K562 (cell line): ENCODE results near the gene AHSG. TPM values are rescaled to one million over a fixed set of nuclear protein-coding genes. Genes with fewer than 3 reads are reported as not detected.

Source experiments
- ELF2 ChIP-seq: fragments of 250-450 bp; sonication (Bioruptor Pico); IDR thresholded peaks from 2 replicates; pipeline ENCODE4 v1.5.0; 2021; ENCODE audit warnings: mild to moderate bottlenecking
- ETV6 ChIP-seq, 3 experiments: fragments of 150-350 bp in 1 of 3; sonication (generic) in 1 of 3; formaldehyde crosslinking in 1 of 3; IDR thresholded peaks; 2 replicates each; pipeline versions ENCODE4 v1.6.1 to v1.8.0; 2014 to 2022; ENCODE audit warnings: borderline replicate concordance in 2 of 3, low read depth in 2 of 3, antibody characterized with exemption in 1 of 3, low read length in 1 of 3, mild to moderate bottlenecking in 1 of 3, missing genetic modification reagents in 1 of 3
- FOXM1 ChIP-seq, 2 experiments: fragments of 450-650 bp in 1 of 2; sonication (generic) in 1 of 2; formaldehyde crosslinking in 1 of 2; IDR thresholded peaks; 2 replicates each; pipeline versions ENCODE4 v1.6.1 to v1.9.0; 2017 to 2022; ENCODE audit warnings: low read depth in 2 of 2, mild to moderate bottlenecking in 2 of 2, missing genetic modification reagents in 1 of 2, moderate library complexity in 1 of 2
- HDGF ChIP-seq: fragments of 450-650 bp; IDR thresholded peaks from 2 replicates; pipeline ENCODE4 v1.6.1; 2016
- IRF9 ChIP-seq: fragments of 450-650 bp; IDR thresholded peaks from 2 replicates; pipeline ENCODE4 v1.6.1; 2016; ENCODE audit warnings: missing biosample characterization, missing genetic modification characterization
- MTA1 ChIP-seq: fragments of 450-650 bp; IDR thresholded peaks from 2 replicates; pipeline ENCODE4 v1.6.1; 2017; ENCODE audit warnings: borderline replicate concordance
- NFRKB ChIP-seq: fragments of 450-650 bp; IDR thresholded peaks from 2 replicates; pipeline ENCODE4 v1.6.1; 2016; ENCODE audit warnings: low read depth
- NKRF ChIP-seq: fragments of 450-650 bp; IDR thresholded peaks from 2 replicates; pipeline ENCODE4 v1.6.1; 2016; ENCODE audit warnings: borderline replicate concordance
- NR0B1 ChIP-seq: fragments of 450-650 bp; IDR thresholded peaks from one replicate; pipeline ENCODE4 v1.6.1; 2018; ENCODE audit warnings: mild to moderate bottlenecking, moderate library complexity; ENCODE audit not compliant: partially characterized antibody
- NR2C2 ChIP-seq, 2 experiments: fragments of 200-800 bp in 1 of 2; sonication (Bioruptor generic) in 1 of 2; sonication (generic) in 1 of 2; formaldehyde crosslinking in 1 of 2; IDR thresholded peaks; 2 replicates each; pipeline versions ENCODE4 v1.6.1 to v1.8.0; 2016 to 2022; ENCODE audit warnings: mild to moderate bottlenecking in 1 of 2, missing compliant biosample characterization in 1 of 2, missing genetic modification characterization in 1 of 2, missing genetic modification reagents in 1 of 2
- PRDM10 ChIP-seq: fragments of 450-650 bp; IDR thresholded peaks from 2 replicates; pipeline ENCODE4 v1.6.1; 2018; ENCODE audit not compliant: partially characterized antibody
- SAFB2 ChIP-seq: fragments of 200-400 bp; formaldehyde crosslinking; IDR thresholded peaks from 2 replicates; pipeline ENCODE4 v1.6.1; 2018; ENCODE audit warnings: borderline replicate concordance, low read length, low read depth, moderate library complexity; ENCODE audit not compliant: severe bottlenecking
- TCF3 ChIP-seq: sonication (generic); formaldehyde crosslinking; IDR thresholded peaks from 2 replicates; pipeline ENCODE4 v1.4.0; 2020; ENCODE audit warnings: mild to moderate bottlenecking, missing genetic modification reagents
- ZBED1 ChIP-seq: IDR thresholded peaks from 2 replicates; pipeline ENCODE4 v1.6.1; 2014
- ZNF41 ChIP-seq: fragments of 250-450 bp; sonication (Bioruptor Pico); conservative IDR thresholded peaks from 2 replicates; pipeline ENCODE4 v1.4.0; 2020; ENCODE audit warnings: mild to moderate bottlenecking
- ZNF589 ChIP-seq: fragments of 200-800 bp; sonication (Bioruptor generic); IDR thresholded peaks from 2 replicates; pipeline ENCODE4 v1.6.1; 2016; ENCODE audit warnings: low read depth, missing genetic modification characterization, missing compliant biosample characterization
- ZNF76 ChIP-seq: fragments of 250-450 bp; sonication (Bioruptor Pico); IDR thresholded peaks from 2 replicates; pipeline ENCODE4 v1.4.0; 2020; ENCODE audit warnings: mild to moderate bottlenecking, moderate library complexity, borderline replicate concordance
- polyA plus RNA-seq, 8 experiments: library from polyadenylated mRNA; depleted of rRNA in 4 of 8; stranded (reverse) in 5 of 8; unstranded in 3 of 8; fragments of >200 nt; fragmentation: Nextera tagmentation in 2 of 8; fragmentation: Illumina TruSeq in 1 of 8; extraction: Ambion mirVana in 2 of 8; extraction: Trizol in 1 of 8; gene quantifications; 2 replicates each; pipeline versions ENCODE4 v1.2.1 to v1.2.3, GENCODE V29; 2011 to 2014; ENCODE audit warnings: inconsistent platforms in 1 of 8, missing spikeins in 1 of 8
- total RNA-seq, 7 experiments: library from RNA; depleted of rRNA in 6 of 7; stranded (reverse); fragments of >200 nt in 6 of 7; fragmentation: Illumina TruSeq in 2 of 7; extraction: Trizol in 2 of 7; gene quantifications; 2 replicates each; pipeline versions ENCODE4 v1.2.1 to v1.2.3, GENCODE V29; 2011 to 2021; ENCODE audit warnings: low replicate concordance in 1 of 7

Gene AHSG
- total and polyA plus RNA-seq, 9 of the 15 experiments (the other 6 are each of a cell fraction or from before 2014, with no cell fraction given), result 0.69 TPM; not detected in 8

GRCh38 chr3:186599142-186599784 is 13.6 kb upstream of the AHSG start (continued):
- no peak for TF ChIP-seq PRDM10
- 0 out of 2 replicates have a peak, but pooled peaks have one; percentile 34 for TF ChIP-seq ELF2
- TF ChIP-seq SAFB2, result no peak
- no peak for TF ChIP-seq ZNF76 (CRISPR knock-in tag)
- no peak for TF ChIP-seq IRF9 (tag)
- no peak for TF ChIP-seq ETV6 (IDR thresholded peaks at IDR 0.05; ENCODE audit: borderline replicate concordance in 1 of 2, low read depth in 2 of 2, low read length in 1 of 2)
- TF ChIP-seq ETV6 (CRISPR knock-in tag; IDR thresholded peaks at IDR 0.05; ENCODE audit: borderline replicate concordance), result no peak
- no peak for TF ChIP-seq NKRF
- no peak for TF ChIP-seq ZNF41 (CRISPR knock-in tag)
- TF ChIP-seq NR2C2 (CRISPR knock-in tag; IDR thresholded peaks at IDR 0.05), result no peak
- peak; percentile 77; the same call in 1 of the 2 replicates for TF ChIP-seq NR2C2 (tag; IDR thresholded peaks at IDR 0.05)
- no peak for TF ChIP-seq TCF3
- TF ChIP-seq ZBED1, result no peak
- no peak for TF ChIP-seq HDGF
- 0 out of 2 replicates have a peak, but pooled peaks have one; percentile 23 for TF ChIP-seq NFRKB
- TF ChIP-seq ZNF589, result 0 out of 2 replicates have a peak, but pooled peaks have one; percentile 50
- no peak for TF ChIP-seq NR0B1
- no peak for TF ChIP-seq FOXM1 (IDR thresholded peaks at IDR 0.05; ENCODE audit: low read depth)
- no peak for TF ChIP-seq FOXM1 (CRISPR knock-in tag; IDR thresholded peaks at IDR 0.05; ENCODE audit: low read depth)
- no peak for TF ChIP-seq MTA1
